HG03064 (cell line): ENCODE results near the gene FAM120B.
"Not testable (repeated sequence)": the region's sequence is repeated elsewhere in the genome, so short reads cannot be mapped to it uniquely, and the experiment has no call there.

Experiments used
- ATAC-seq: cut with Tn5 transposase; IDR thresholded peaks from one replicate; pipeline ENCODE4 v1.9.1; 2021; ENCODE audit warnings: low read depth; ENCODE audit not compliant: unreplicated experiment

The FAM120B gene

DNA sequence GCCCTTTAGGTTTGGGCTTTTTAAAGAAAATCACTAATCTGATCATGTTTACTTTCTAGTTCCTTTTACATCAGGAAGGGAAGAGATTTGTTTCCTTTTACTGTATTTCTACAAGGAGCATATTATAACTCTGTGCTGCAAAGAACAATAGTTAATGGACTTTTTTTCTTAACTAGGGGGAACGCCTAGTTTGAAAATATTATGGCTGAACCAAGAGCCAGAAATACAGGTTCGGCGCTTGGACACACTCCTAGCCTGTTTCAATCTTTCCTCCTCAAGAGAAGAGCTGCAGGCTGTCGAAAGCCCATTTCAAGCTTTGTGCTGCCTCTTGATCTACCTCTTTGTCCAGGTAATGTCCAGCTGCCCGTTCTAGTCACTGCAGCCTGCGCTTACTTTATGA is 41.4 kb downstream of the FAM120B start:
- no peak for ATAC-seq

- not testable (repeated sequence) for ATAC-seq
Measured at GRCh38 chr6:170351456-170351855, 44.9 kb downstream of the FAM120B start.

GRCh38 chr6:170355190-170355589 is 48.6 kb downstream of the FAM120B start:
- ATAC-seq = not testable (repeated sequence)

DNA sequence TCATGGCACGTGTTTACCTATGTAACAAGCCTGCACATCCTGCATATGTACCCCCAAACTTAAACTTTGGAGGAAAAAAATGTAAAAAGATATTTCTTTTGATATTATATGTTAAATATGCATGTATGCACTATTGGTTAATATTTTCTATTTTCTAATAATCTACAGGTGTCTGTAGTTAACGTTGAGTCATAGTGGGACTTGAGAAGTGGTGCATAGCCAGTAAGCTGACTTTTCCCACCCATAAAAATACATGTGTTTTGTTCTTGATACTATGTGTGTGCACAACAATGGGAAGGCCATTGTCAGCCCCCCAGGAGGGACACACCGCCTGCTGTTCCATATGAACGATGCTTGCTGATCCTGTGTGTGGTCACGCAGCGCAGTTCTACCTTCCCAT is 49.1 kb downstream of the FAM120B start:
- no peak for ATAC-seq

DNA sequence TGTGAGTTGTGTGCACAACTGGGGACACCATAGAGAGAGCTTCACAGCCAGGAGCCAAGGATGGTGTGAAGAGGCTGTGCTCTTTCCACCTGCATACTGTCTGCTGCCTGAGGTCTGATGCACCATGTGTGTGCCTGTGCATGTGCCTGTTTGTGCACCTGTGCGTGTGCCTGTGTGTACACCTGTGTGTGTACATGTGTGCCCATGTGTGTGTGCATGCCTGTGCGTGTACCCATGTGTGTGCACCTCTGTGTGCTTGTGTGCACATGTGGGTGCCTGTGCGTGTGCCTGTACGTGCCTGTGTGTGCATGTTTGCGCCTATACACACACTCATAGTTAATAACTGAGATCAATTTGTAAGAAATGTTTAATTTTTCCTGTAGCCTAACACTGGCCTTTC is 51.3 kb downstream of the FAM120B start:
- no peak for ATAC-seq

GRCh38 chr6:170358496-170358895 is 51.9 kb downstream of the FAM120B start:
- ATAC-seq = no peak

GRCh38 chr6:170360476-170360875 is 53.9 kb downstream of the FAM120B start:
- no peak for ATAC-seq

- ATAC-seq = no peak
Measured at GRCh38 chr6:170361335-170361734, 54.8 kb downstream of the FAM120B start.

- no peak for ATAC-seq
Measured at GRCh38 chr6:170362121-170362520, 55.6 kb downstream of the FAM120B start.

DNA sequence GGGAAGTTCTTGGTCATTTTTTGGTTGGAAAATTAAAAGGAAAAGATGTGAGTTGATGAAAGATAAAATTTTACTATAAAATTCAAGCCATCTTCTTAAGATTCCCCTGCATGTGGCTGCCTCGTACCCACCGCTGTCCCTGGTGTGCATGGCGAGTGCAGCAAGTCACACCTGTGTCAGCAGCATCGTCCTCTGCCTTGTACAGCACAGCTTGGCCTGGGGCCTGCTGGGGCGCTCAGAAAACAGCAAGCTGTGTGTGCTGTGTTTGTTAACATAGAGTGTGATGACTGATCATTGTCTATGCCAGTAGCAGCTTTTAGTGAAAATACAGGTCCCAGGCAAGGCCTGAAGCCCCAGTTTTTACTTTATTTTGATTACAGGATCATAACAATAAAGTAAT is 56.7 kb downstream of the FAM120B start:
- ATAC-seq = no peak

DNA sequence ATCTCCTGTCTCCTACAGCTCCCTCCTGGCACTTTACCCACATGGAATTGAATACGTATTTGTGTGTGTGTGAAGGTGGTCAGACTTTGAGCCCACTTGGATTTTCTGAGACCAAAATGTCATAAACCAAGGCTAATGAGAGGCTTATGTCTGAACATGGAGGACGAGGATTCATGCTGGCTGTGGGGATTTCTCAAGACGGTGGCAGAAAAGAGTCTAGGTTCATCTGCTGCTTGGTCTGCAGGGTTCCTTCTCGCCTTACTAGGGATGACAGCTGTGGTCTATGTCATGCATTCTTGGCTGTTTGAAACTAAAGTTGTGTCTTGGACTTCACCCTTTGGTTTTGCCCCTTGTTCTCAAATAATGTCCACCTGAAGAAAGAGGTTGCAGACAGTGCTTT is 58.6 kb downstream of the FAM120B start:
- no peak for ATAC-seq

DNA sequence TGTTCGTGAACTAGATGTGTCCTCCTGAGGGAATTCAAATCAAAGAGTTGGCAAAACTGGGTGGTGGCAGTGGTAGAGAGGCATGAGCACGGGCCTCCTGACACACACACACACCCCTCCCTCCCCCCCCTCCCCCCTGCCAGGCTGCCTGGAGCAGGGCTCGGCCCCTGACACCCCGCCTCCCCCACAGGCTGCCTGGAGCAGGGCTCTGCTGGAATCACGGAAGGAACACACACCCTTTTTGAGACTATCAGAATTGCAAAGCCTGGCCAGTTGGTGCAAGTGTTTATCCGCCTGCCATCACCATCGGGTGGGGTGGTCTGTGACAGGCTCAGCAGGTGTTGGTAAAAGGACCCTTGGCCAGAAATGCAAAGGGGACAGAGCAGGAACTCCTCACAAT is 59.0 kb downstream of the FAM120B start:
- no peak for ATAC-seq

DNA sequence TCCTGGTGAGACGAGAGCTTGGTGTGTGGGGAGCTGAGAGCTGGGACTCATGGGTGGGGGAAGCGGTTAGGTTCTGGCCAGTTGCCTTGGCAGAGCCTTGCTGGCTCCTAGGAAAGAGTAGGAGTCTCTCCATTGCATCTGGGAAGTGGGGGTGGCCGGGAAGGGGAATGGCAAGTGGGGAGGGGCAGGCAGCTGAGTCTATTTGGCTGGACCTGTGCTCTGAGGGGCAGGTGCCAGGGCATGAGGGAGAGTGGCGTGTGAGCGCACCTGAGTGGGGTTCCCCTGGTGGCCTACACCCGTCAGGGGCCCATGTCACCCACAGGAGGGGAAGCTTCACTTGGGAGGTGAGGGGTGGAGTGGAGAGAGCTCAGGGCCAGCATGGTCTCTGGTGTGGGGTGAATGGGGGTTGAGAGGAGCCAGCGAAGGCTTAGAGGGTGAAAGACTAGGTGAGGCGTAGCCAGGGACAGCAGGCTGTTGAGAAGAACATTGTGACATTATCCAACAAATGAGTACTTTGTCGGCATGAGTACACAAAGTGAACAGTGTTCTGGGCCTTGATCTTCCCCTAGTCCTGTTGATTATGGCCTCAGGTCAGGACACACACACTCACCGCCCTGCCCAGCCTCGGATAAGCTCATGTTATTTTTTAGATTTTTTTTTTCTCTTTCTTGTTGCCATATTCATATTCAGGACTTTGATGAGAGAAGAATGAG is 59.8 kb downstream of the FAM120B start:
- ATAC-seq = no peak

- ATAC-seq = no peak
Measured at GRCh38 chr6:170367241-170367640, 60.7 kb downstream of the FAM120B start.

DNA sequence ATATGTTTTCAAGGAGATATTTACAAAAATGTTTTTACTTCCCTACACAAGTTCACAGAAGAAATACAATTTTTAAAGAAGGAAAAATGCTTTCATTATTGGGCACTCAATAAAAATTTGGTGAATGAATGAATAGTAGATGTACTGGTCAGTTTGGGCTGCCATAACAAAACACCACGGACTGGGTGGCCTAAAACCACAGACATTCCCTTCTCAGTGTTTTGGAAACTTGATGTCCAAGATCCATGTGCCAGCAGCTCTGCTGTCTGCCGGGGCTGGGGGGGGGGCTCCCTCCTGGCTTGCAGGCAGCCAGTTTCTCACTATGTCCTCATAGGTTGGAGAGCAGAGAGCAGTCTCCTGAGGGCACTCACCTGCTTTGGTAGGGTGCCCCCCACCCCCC is 62.0 kb downstream of the FAM120B start:
- no peak for ATAC-seq

- ATAC-seq = no peak
Measured at GRCh38 chr6:170369403-170369802, 62.8 kb downstream of the FAM120B start.

GRCh38 chr6:170370416-170370815 is 63.9 kb downstream of the FAM120B start:
- ATAC-seq = no peak

GRCh38 chr6:170371080-170371479 is 64.5 kb downstream of the FAM120B start:
- no peak for ATAC-seq

DNA sequence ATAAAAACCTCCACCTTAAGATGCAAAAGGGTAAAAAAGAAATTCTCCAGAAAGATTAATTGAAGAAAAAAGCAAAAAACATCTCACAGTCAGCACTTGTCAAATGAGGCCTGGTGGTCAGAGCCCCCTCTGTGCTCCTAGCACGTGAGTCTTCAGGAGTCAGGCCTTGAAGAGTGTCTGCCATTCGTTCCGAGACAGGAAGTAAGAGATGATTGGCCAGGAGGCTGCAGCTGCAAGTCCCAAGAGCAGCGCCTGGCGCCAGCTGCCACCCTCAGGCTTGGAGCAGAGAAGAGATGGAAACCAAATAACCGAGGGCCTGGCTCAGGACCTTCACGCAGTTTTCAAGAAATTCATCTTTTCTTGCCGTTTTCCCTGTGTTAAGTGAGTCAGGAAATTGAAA is 65.0 kb downstream of the FAM120B start:
- ATAC-seq = no peak

DNA sequence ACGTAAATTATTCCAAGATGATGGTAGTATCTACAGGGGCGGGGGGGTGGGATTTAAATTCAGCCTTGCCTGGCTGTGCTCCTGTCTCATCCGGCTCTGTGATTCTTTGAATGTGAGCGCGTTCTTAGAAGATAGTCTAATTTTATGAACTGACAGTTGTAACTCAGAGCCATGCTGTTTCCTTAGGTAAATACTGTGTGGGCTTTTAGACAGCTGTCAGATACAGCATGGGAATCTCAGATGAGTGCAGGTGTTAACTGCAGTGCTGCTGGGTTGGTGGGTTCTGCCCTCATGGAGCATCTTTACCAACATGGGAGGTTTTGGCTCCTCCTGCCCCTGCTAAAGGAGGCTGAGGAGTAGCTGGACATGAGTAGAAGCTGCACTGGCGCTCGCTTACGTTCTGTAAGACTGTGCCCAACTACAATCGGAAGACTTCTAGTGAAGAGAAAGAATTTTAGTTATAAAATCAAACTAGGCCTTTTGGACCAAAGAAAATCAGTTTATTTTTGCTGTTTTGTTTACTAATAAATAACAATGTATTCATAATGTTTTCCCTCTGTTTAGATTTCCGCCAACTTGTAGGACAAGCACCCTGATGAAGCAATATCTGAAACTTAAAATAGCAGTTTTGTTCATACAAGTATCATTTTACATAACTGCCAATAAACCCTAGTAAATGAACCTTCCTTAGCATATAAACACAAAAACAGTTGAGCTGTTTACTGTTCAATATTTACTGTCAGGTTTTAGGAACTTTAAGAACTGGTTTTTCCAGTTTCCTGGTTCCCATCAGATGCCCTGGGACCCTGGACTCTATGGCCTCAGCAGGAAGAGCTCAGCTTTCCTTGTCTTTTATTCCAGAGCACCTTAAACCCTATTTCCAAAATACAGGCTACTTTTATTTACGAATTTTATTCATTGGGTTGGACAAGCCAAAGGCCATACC is 66.1 kb downstream of the FAM120B start:
- ATAC-seq = no peak

- ATAC-seq = no peak
Measured at GRCh38 chr6:170374571-170375444, 68.2 kb downstream of the FAM120B start.
